HUES6 (cell line): ENCODE results near the gene PITRM1.

Source experiments
- H3K27ac ChIP-seq: 2 replicates; pipeline ENCODE4 v1.7.0; 2013; ENCODE audit warnings: low read depth, mild to moderate bottlenecking, low read length, inconsistent platforms
- H3K27me3 ChIP-seq: 2 replicates; pipeline ENCODE4 v1.6.1; 2013; ENCODE audit warnings: low read length; ENCODE audit not compliant: control insufficient read depth, insufficient read depth
- H3K36me3 ChIP-seq: 2 replicates; pipeline ENCODE4 v1.6.1; 2013; ENCODE audit warnings: low read length; ENCODE audit not compliant: control insufficient read depth, insufficient read depth
- H3K4me1 ChIP-seq: 2 replicates; pipeline ENCODE4 v1.6.1; 2013; ENCODE audit warnings: low read length; ENCODE audit not compliant: control insufficient read depth, insufficient read depth
- H3K4me3 ChIP-seq: 2 replicates; pipeline ENCODE4 v1.5.1; 2013; ENCODE audit warnings: low read depth, low read length
- H3K9ac ChIP-seq: one replicate; pipeline ENCODE4 v1.6.1; 2013; ENCODE audit warnings: mild to moderate bottlenecking, low read length
- H3K9me3 ChIP-seq: 2 replicates; pipeline ENCODE4 v1.6.1; 2013; ENCODE audit warnings: low read depth, low read length; ENCODE audit not compliant: control insufficient read depth, insufficient read depth

Gene PITRM1

DNA sequence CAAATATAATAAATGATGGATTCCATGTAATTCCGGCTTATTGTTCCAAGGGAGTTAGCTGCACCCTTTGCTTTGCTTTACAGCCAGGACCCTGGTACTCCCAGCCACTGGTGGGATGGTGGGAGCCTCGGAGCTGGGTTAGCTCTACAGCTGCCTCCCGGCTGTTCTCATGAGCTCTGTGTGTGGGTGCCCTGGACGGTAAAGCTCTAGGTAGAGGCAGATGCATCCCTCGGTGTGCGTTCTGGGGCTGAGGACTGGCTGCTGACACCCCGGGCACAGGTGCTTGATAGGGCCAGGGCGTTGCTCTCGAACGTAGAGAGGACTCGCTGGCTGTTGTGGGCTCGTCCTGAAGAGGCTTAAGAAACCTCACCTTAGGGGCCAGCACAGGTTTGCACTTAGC, 55.1 kb downstream of the PITRM1 start:
- Histone ChIP-seq H3K9me3 (no peaks in the 10 kb centered on the region), H3K9ac (no peak overlapping the region), H3K27ac (no peak overlapping the region), H3K27me3 (no peaks in the 10 kb centered on the region), H3K4me1 (no peaks in the 10 kb centered on the region), H3K4me3 (no peak overlapping the region), H3K36me3 (peaks cover 86% of the 10 kb centered on the region)

DNA sequence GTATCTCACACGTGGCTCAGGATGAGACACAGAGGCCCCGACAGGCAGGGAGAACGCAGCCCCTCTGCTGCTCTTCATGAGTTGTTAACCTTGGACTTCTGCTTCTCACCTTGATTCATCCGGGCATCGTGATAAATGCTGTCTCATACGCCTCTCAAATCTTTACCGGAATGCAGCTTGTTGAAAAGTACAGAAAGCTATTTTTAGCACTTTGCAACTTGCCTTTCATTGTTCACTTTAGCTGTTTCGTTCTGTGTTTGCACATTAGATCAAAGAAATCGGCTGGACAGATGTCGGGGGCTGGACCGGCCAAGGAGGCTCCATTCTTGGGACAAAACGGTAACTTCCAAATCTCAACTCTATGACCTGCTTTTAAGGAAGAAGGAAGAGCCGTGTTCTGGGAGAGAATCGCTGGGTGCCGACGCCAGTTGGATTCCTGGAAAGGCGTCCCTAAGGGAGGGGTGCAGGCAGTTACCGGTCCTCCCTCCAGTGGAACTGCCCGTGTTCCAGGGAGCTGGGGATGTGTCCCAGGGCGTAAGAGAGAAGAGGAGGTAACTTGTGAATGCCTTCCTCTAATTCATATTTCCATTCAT, 56.0 kb downstream of the PITRM1 start:
- H3K36me3 ChIP-seq = peaks cover 88% of the 10 kb centered on the region
- no peak overlapping the region for H3K27ac ChIP-seq
- H3K4me3 ChIP-seq = no peak overlapping the region
- no peaks in the 10 kb centered on the region for H3K27me3 ChIP-seq
- no peak overlapping the region for H3K9ac ChIP-seq
- H3K9me3 ChIP-seq = no peaks in the 10 kb centered on the region
- H3K4me1 ChIP-seq = no peaks in the 10 kb centered on the region

DNA sequence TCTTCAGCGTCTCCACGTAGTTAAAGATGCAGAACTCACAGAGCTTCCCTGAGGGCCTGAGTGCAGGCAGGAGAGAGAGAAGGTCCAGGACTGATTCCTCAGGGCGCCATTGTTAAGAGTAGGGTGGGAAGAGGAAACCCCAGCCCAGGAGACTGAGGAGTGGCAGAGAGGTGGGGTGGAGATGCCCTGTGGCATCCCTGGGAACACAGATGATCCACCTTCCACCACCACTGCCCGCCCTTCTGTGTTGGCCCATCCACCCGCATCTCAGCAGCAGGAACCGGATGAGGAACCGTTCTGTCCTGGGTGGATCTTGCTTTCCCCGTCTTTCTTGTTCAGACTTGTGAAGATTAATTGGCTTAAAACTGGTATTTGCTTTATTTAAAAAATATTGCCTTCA, 56.9 kb downstream of the PITRM1 start:
- H3K4me3 ChIP-seq = no peak overlapping the region
- H3K4me1 ChIP-seq = no peaks in the 10 kb centered on the region
- H3K27me3 ChIP-seq = no peaks in the 10 kb centered on the region
- no peaks in the 10 kb centered on the region for H3K9me3 ChIP-seq
- peaks cover 90% of the 10 kb centered on the region for H3K36me3 ChIP-seq
- no peak overlapping the region for H3K27ac ChIP-seq
- H3K9ac ChIP-seq = no peak overlapping the region

DNA sequence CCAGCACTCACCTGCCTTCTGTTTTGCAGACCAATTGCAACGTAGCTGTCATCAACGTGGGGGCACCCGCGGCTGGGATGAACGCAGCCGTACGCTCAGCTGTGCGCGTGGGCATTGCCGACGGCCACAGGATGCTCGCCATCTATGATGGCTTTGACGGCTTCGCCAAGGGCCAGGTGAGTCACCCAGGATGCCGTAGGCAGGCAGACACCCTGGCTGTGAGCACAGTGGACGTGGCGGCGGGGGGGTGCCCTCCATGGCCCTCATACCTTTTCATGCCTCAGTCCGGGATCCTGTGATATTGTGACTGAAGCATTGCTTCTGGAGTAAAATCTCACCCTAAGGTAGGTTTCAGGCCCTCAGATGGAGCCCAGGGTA, 59.2 kb downstream of the PITRM1 start:
- no peaks in the 10 kb centered on the region for H3K9me3 ChIP-seq

DNA sequence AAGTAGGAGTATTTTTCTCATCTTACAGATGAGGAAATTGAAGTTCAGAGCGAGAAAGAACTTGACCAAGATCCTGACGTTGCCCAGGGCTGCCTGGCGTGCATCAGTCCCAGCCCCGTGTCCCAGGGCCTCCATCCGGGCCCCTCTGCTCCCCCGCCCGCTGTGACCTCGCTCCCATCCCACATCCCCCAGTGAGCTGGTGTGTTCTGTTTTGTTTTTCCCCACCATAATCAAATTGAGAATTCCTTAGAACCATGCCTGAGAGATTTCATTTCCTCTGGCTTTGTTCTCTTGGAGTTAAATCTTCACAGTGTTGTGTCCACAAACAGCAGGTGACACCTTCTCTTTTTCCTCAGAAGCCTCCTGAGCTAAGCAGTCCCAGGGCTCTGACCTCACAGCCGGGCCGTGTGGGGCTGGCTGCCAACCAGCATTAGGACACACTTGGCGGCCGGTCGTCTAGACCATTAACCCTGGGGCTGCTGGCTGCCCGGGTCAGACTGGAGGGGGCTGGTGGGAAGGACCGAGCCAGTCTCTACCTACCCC, 60.9 kb downstream of the PITRM1 start:
- Histone ChIP-seq H3K4me1 (no peaks in the 10 kb centered on the region), H3K27ac (no peak overlapping the region), H3K4me3 (no peak overlapping the region), H3K27me3 (no peaks in the 10 kb centered on the region), H3K9me3 (no peaks in the 10 kb centered on the region), H3K36me3 (peaks cover 93% of the 10 kb centered on the region), H3K9ac (no peak overlapping the region)

More for the DNA sequence above, 59.2 kb downstream of the PITRM1 start:
- Histone ChIP-seq H3K36me3 (peaks cover 92% of the 10 kb centered on the region), H3K4me3 (no peak overlapping the region), H3K27me3 (no peaks in the 10 kb centered on the region), H3K27ac (no peak overlapping the region), H3K9ac (no peak overlapping the region), H3K4me1 (no peaks in the 10 kb centered on the region)

DNA sequence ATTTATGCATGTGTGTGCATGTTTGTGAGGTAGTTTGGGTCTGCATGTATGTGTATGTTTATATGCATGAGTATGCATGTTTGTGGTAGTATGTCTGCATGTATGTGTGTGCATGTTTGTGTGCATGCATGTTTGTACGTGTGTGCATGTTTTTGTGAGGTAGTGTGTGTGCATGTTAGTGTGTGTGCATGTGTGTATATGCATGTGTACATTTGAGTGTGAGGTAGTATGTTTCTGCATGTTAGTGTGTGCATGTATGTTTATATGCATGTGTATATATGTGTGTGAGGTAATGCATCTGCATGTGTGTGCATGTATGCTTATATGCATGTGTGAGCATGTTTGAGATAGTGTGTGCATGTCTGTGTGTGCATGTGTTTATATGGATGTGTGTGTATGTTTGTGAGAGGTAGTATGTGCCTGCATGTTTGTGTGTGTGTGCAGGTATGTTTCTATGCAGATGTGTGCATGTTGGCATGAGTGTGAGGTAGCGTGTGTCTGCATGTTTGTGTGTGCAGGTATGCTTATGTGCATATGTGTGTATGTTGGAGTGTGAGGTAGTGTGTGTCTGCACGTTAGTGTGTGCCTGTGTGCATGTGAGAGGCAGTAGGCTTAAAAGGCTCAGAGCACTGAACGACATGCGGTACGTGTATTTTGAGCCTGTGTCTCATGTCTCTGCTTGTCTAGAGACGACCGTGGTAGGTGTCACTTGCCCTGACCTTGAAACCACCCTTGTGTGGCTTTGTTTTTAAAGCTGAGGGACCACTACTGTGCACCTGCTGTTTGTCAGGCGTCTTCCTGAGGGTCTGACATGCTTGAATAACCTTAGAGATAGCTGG, 61.6 kb downstream of the PITRM1 start:
- H3K27me3 ChIP-seq = no peaks in the 10 kb centered on the region
- H3K4me1 ChIP-seq = no peaks in the 10 kb centered on the region
- no peaks in the 10 kb centered on the region for H3K9me3 ChIP-seq
- H3K4me3 ChIP-seq = no peak overlapping the region
- no peak overlapping the region for H3K9ac ChIP-seq
- no peak overlapping the region for H3K27ac ChIP-seq
- peaks cover 86% of the 10 kb centered on the region for H3K36me3 ChIP-seq

DNA sequence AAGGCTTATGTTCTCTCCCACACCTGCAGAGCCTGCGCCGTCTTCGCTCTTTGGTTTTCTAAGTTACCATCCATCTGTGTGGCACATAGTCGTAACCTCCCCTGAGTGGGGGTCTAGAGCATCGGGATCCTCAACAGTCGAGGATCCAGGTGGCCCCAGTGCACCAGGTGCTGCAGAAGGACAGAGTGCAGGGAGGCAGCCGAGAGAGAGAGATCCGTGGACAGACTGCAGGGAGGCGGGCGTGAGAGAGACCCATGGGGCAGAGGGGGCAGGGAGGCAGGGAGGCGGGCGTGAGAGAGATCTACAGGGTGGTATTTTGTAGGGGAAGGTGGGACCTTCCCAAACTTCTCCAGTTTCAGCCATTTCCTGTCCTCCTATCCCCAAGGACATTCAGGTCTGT, 62.9 kb downstream of the PITRM1 start:
- Histone ChIP-seq H3K27ac (no peak overlapping the region), H3K9ac (no peak overlapping the region), H3K36me3 (peaks cover 88% of the 10 kb centered on the region), H3K27me3 (no peaks in the 10 kb centered on the region), H3K9me3 (no peaks in the 10 kb centered on the region), H3K4me1 (no peaks in the 10 kb centered on the region), H3K4me3 (no peak overlapping the region)

DNA sequence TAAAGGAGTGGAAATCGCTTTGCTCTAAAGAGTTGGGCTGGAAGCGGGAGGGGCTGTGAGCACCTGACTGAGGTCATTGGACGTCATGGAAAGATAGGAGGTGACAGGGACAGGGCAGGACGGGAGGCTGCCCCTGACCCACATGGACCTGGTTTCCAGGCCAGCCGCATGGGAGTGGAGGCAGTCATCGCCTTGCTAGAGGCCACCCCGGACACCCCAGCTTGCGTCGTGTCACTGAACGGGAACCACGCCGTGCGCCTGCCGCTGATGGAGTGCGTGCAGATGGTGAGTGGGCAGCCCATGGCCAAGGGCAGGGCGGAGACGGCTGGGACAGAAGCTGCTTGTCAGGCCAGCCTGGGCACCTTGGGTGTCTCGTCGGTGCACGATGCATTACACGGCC, 63.4 kb downstream of the PITRM1 start:
- no peaks in the 10 kb centered on the region for H3K27me3 ChIP-seq
- H3K36me3 ChIP-seq = peaks cover 88% of the 10 kb centered on the region
- no peak overlapping the region for H3K27ac ChIP-seq
- H3K4me3 ChIP-seq = no peak overlapping the region
- H3K9me3 ChIP-seq = no peaks in the 10 kb centered on the region
- H3K4me1 ChIP-seq = no peaks in the 10 kb centered on the region
- H3K9ac ChIP-seq = no peak overlapping the region

DNA sequence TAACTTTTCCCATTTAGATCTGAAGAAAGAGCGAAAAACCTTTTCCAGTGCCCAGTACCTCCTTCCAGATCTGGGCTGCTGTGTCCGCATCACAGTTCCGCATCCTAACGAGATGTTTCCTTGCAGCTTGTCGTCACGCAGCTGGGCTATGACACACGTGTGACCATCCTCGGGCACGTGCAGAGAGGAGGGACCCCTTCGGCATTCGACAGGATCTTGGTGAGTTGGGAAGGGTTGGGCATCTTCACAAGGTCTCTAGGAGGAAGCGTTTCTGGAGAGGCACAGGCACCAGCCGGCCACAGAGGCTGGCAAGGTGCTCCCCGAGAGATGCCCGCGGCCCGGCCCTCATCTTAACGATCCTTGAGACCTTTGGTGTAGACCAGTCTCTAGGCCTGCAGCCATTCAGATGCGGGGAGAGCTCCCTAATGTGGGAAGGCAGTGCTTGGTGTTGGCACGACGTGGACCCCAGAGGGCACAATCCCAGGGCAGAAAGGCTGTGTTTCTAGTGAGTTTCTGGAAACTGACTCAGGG, 63.9 kb downstream of the PITRM1 start:
- H3K9me3 ChIP-seq = no peaks in the 10 kb centered on the region
- no peaks in the 10 kb centered on the region for H3K27me3 ChIP-seq
- no peak overlapping the region for H3K9ac ChIP-seq
- no peak overlapping the region for H3K27ac ChIP-seq
- peaks cover 90% of the 10 kb centered on the region for H3K36me3 ChIP-seq
- H3K4me1 ChIP-seq = no peaks in the 10 kb centered on the region
- H3K4me3 ChIP-seq = no peak overlapping the region

DNA sequence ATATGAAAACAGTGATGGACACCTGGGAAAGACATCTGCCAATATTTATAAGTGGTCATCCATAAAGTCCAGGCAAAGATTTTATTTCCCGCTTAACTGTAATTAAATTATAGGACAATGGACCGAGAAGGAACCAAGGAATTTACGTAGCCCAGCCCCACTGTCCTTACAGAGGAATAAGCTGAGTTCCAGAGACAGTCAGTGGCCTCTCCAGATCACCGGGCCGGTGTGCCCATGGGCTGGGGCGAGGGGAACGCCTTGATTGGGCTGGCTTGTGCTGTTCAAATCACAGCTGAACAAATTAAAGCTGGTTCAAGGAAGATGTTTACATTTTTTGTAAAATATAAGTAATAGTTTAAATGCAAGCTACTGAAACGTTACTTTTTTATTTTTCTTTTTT, 64.5 kb downstream of the PITRM1 start:
- Histone ChIP-seq H3K27ac (no peak overlapping the region), H3K4me1 (peaks cover 5% of the 10 kb centered on the region), H3K9me3 (no peaks in the 10 kb centered on the region), H3K36me3 (peaks cover 90% of the 10 kb centered on the region), H3K4me3 (no peak overlapping the region), H3K9ac (no peak overlapping the region), H3K27me3 (no peaks in the 10 kb centered on the region)

DNA sequence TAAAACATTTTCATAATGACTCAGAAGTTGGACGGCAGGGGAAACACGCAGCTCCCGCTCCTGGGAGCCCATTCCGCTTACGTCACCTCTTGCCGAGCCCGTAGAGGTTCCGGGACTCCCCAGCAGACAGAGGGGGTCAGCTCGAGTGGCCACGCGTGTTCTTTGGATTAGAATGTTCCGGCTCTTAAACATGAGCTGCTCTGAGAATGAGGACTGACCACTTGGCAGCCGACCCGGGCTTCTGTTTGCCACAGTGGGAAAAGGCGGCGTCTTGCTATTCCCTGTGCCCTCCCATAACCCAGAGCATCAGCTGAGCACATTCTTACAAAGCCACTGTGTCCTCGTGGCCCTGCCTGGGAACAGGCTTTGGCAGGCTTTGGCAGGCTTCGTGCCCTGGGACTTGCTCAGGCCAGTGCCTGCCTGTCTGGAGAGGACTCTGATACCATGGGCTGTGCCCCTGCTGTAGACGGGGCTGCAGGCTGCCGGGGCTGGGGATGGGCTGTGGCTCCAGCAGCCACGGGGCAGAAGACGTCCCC, 65.1 kb downstream of the PITRM1 start:
- no peaks in the 10 kb centered on the region for H3K9me3 ChIP-seq
- H3K4me3 ChIP-seq = no peak overlapping the region
- no peaks in the 10 kb centered on the region for H3K27me3 ChIP-seq
- peaks cover 9% of the 10 kb centered on the region for H3K4me1 ChIP-seq
- H3K9ac ChIP-seq = no peak overlapping the region
- H3K36me3 ChIP-seq = peaks cover 90% of the 10 kb centered on the region
- no peak overlapping the region for H3K27ac ChIP-seq
